Spleen (tissue), 11 donors: ENCODE results near the gene KRTAP10-2. TPM values are rescaled to one million over a fixed set of nuclear protein-coding genes. Genes with fewer than 3 reads are reported as not detected.

Experiments
- DNase-seq: peaks from one replicate; pipeline ENCODE4 v3.0.0-alpha.2; 2020
- H3K27ac ChIP-seq, 8 donors: fragments of 200-600 bp; sonication (generic) in 7 of 8; 1 replicate in 4 of 8; 2 replicates in 4 of 8; pipeline versions ENCODE4 v1.5.0 to v1.8.0; 2016 to 2021; ENCODE audit warnings: inconsistent platforms in 4 of 8, mild to moderate bottlenecking in 4 of 8, moderate library complexity in 1 of 8
- H3K27me3 ChIP-seq, 7 donors: fragments of 200-600 bp; sonication (generic) in 6 of 7; replicated peaks in 1 of 7; 1 replicate in 4 of 7; 2 replicates in 3 of 7; pipeline versions ENCODE4 v1.5.0 to v1.8.0; 2016 to 2021; ENCODE audit warnings: inconsistent platforms in 3 of 7, mild to moderate bottlenecking in 1 of 7
- H3K36me3 ChIP-seq, 6 donors: fragments of 200-600 bp; sonication (generic) in 5 of 6; 1 replicate in 4 of 6; 2 replicates in 2 of 6; pipeline versions ENCODE4 v1.5.0 to v1.8.0; 2016 to 2021; ENCODE audit warnings: inconsistent platforms in 2 of 6
- H3K4me1 ChIP-seq, 6 donors: fragments of 200-600 bp; sonication (generic) in 5 of 6; 1 replicate in 3 of 6; 2 replicates in 3 of 6; pipeline versions ENCODE4 v1.5.0 to v1.8.0; 2016 to 2021; ENCODE audit warnings: inconsistent platforms in 3 of 6
- H3K4me3 ChIP-seq, 8 donors: fragments of 200-600 bp; sonication (generic) in 7 of 8; 1 replicate in 4 of 8; 2 replicates in 4 of 8; pipeline versions ENCODE4 v1.5.0 to v1.8.0; 2016 to 2021; ENCODE audit warnings: inconsistent platforms in 4 of 8, mild to moderate bottlenecking in 4 of 8, moderate library complexity in 2 of 8
- H3K9me3 ChIP-seq, 8 donors: fragments of 200-600 bp; sonication (generic) in 7 of 8; 1 replicate in 4 of 8; 2 replicates in 4 of 8; pipeline versions ENCODE4 v1.5.0 to v1.8.0; 2016 to 2021; ENCODE audit warnings: inconsistent platforms in 4 of 8
- CTCF ChIP-seq, 11 experiments: fragments of 200-600 bp in 7 of 11; fragments of 450-650 bp in 4 of 11; sonication (generic) in 4 of 11; IDR thresholded peaks in 8 of 11; conservative IDR thresholded peaks in 3 of 11; 1 replicate in 7 of 11; 2 replicates in 4 of 11; pipeline versions ENCODE4 v1.4.0 to v1.8.0; 2016 to 2021; ENCODE audit warnings: antibody characterized with exemption in 11 of 11, inconsistent platforms in 4 of 11, mild to moderate bottlenecking in 1 of 11
- POLR2A ChIP-seq, 3 donors: fragments of 450-650 bp; IDR thresholded peaks; one replicate each; pipeline ENCODE4 v1.5.1; 2017; ENCODE audit warnings: antibody characterized with exemption in 3 of 3, mild to moderate bottlenecking in 1 of 3
- POLR2AphosphoS5 ChIP-seq, 3 donors: sonication (generic); formaldehyde crosslinking; IDR thresholded peaks; one replicate each; pipeline ENCODE4 v1.5.1; 2017; ENCODE audit warnings: antibody characterized with exemption in 3 of 3
- WGBS, 5 donors: extraction: QIAGEN DNeasy Blood & Tissue Kit in 3 of 5; methylation state at CpG; one replicate each; pipeline versions ENCODE4 v1.1.5 to v1.1.7; 2013 to 2018; 5-methylcytosine and 5-hydroxymethylcytosine counted together
- intact Hi-C: fragments of 100-400 bp; cut with DNase I; formaldehyde crosslinking; loops from one replicate; pipeline ENCODE4 v1.15.0; 2023; ENCODE audit warnings: low total_unique reads
- polyA plus RNA-seq, 3 donors: library from polyadenylated mRNA; stranded (reverse); fragments of 200-250 nt; gene quantifications; one replicate each; pipeline ENCODE4 v1.2.1, GENCODE V29; 2013
- total RNA-seq, 7 donors: library from RNA; depleted of rRNA in 3 of 7; stranded (reverse); fragments of >200 nt in 3 of 7; fragmentation: NEBNext Ultra II Directional in 4 of 7; extraction: Animal tissue kit (Norgen Biotek cat#: 25700) in 4 of 7; gene quantifications; one replicate each; pipeline versions ENCODE4 v1.1.0 to v1.2.1, GENCODE V29; 2016 to 2021
- donor health status: healthy with polysubstance abuse.
- donor health status: DM: no; HTN: no; CAD: no; lungs with moderate emphysema.
- donor health status: DM: no; HTN: no; CAD: no.
- donor health status: Bipolar disorder and iron deficiency.
- donor health status: healthy.
- donor health status: DM: no; HTN: no; CAD: no.
- donor health status: DM: yes; HTN: yes; CAD: no.

The KRTAP10-2 gene
- total and polyA plus RNA-seq, 10 donors: not detected

DNA sequence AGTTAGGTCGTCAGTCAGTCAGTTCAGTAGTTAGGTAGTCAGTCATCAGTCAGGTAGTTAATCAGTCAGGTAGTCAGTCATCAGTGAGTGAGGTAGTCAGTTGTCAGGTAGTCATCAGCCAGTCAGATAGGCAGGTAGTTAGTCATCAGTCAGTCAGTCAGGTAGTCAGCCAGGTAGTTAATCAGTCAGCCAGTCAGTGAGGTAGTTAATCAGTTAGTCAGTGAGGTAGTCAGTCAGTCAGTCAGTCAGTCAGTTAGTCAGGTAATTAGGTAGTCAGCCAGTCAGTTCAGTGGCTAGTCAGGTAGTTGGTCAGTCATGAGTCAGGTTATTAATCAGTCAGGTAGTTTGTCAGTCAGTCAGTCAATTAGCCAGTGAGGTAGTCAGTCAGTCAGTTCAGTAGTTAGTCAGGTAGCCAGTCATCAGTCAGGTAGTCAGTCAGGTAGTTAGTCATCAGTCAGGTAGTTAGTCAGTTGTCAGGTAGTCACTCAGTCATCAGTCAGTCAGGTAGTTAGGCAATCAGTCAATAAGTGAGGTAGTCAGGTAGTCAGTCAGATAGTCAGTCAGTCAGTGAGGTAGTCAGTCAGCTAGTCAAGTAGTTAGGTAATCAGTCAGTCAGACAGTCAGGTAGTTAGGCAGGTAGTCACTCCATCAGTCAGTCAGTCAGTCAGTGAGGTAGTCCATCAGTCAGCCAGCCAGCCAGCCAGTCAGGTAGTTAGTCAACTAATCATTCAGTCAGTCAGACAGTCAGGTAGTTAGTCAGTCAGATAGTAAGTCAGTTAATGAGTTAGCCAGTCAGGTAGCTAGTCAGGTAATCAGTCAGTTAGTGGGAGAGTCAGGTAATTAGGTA is 27.5 kb downstream of the KRTAP10-2 start:
- Histone ChIP-seq H3K4me1 (no peaks in the 10 kb centered on the region), H3K27me3 (peaks cover 0 to 38% (median 0%) of the 10 kb centered on the region in 7 donors), H3K27ac (no peak overlapping the region), H3K4me3 (no peak overlapping the region), H3K9me3 (no peaks in the 10 kb centered on the region), H3K36me3 (no peaks in the 10 kb centered on the region)
- DNase-seq: no peak
- intact Hi-C loops: no loop called here
- WGBS, 5 donors: 80 to 88% (median 83%) methylated on average over 1 of the region's 1 CpG
- TF ChIP-seq POLR2AphosphoS5 (IDR thresholded peaks at IDR 0.05): no peak
- TF ChIP-seq CTCF (IDR thresholded peaks at IDR 0.05 in 8 of 11, conservative IDR thresholded peaks at IDR 0.05 in 3 of 11): no peak
- TF ChIP-seq POLR2A (IDR thresholded peaks at IDR 0.05): no peak

DNA sequence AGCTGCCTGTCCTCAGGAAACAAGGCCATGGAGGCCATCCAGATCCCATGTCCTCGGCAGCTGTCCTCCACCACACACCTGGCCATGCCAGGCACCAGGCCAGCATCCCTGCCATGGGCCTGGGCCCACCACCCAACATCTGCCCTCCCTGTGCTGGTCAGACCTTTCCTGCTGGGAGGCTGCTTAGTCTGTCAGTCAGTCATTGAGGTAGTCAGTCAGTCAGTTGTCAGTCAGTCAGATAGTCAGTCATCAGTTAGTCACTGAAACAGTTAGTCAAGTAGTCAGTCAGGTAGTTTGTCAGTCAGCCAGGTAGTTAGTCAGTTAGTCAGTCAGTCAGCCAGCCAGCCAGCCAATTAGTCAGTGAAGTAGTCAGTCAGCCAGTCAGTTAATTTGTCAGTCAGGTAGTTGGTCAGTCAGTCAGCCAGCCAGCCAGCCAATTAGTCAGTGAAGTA is 28.5 kb downstream of the KRTAP10-2 start:
- no peaks in the 10 kb centered on the region for H3K4me1 ChIP-seq
- H3K36me3 ChIP-seq: no peaks in the 10 kb centered on the region
- no peaks in the 10 kb centered on the region for H3K9me3 ChIP-seq
- H3K27ac ChIP-seq: no peak overlapping the region
- peak; percentile 42 for DNase-seq
- WGBS, 5 donors: 71 to 82% (median 74%) methylated on average over 1 of the region's 1 CpG; no CpG with 5 or more reads in 2 of the 5 donors
- peaks cover 0 to 31% (median 0%) of the 10 kb centered on the region in 7 donors for H3K27me3 ChIP-seq
- intact Hi-C loops: no loop called here
- TF ChIP-seq CTCF (IDR thresholded peaks at IDR 0.05 in 8 of 11, conservative IDR thresholded peaks at IDR 0.05 in 3 of 11) (no peak), POLR2A (IDR thresholded peaks at IDR 0.05) (no peak), POLR2AphosphoS5 (IDR thresholded peaks at IDR 0.05) (no peak)
- no peak overlapping the region for H3K4me3 ChIP-seq

DNA sequence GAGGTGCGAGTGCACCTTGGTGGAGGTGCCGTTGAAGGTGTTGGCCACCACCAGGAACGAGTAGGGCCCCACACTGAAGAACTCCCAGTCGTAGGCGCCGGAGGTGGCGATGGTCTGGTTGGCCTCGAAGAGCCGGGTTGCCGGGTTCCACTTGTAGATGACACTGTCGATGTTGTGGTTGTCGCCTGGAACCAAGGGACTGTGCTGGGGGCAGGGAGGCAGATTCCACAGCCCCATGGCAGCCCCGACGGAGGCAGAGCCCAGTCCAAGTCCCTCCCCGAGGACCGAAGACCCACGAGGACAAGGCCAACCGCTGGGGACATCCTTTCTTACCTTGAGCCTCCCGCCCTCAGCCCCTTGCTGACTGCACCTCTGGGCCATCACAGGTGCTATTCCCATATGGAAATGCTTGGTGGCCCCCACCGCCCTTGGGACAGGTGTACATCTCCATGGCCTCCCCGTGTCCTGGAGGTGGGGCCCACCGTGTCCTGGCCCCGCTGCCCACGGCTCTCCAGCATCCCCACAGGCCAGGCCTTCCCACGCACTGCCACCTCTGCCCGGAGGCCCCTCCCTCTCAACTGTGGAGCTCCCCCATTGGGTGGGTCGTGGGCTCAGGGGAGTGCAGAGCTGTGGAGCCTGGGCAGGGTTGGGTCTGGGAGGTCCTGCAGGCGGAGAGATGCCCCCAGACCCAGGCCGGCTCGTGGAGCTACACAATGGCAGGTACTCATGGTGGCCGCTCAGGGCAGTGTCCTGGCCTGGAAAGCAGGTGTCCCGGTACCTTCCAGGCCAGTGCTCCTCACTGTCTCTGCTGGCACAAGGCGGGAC is 29.2 kb downstream of the KRTAP10-2 start:
- Histone ChIP-seq H3K27ac (no peak overlapping the region), H3K36me3 (no peaks in the 10 kb centered on the region), H3K27me3 (peaks cover 0 to 30% (median 0%) of the 10 kb centered on the region in 7 donors), H3K9me3 (no peaks in the 10 kb centered on the region), H3K4me3 (no peak overlapping the region), H3K4me1 (no peaks in the 10 kb centered on the region)
- peak; percentile 51 for DNase-seq
- 87 to 94% (median 89%) methylated on average over 20 to 33 of the region's 33 CpGs for WGBS, 5 donors
- intact Hi-C loops: no loop called here
- no peak for TF ChIP-seq POLR2A (IDR thresholded peaks at IDR 0.05)
- TF ChIP-seq CTCF (IDR thresholded peaks at IDR 0.05 in 8 of 11, conservative IDR thresholded peaks at IDR 0.05 in 3 of 11): no peak
- no peak for TF ChIP-seq POLR2AphosphoS5 (IDR thresholded peaks at IDR 0.05)
